ENCODE measurements around the gene ITCH. TPM values are rescaled to one million over a fixed set of nuclear protein-coding genes. Genes with fewer than 3 reads are reported as not detected.
"Not testable (repeated sequence)": the region's sequence is repeated elsewhere in the genome, so short reads cannot be mapped to it uniquely, and the experiment has no call there.

The ITCH gene
- total RNA-seq, 1 experiment from 2014 or later, result 78.8 TPM

GRCh38 chr20:34479627-34480026 lies 116.6 kb downstream of the ITCH start:
- no peak overlapping the region for H3K27ac ChIP-seq (ENCODE audit: low read depth, low read length)
- no peak overlapping the region for H2AFZ ChIP-seq (ENCODE audit: low read depth, low read length, poor library complexity, severe bottlenecking)
- H3K9ac ChIP-seq (ENCODE audit: low read length), result no peak overlapping the region
- intact Hi-C loops (cut with micrococcal nuclease), result no loop called here
- DNase-seq (ENCODE audit: low read depth, low spot score), result no peak
- H4K20me1 ChIP-seq (ENCODE audit: insufficient read depth), result no peaks in the 10 kb centered on the region
- H3K9me3 ChIP-seq (ENCODE audit: control insufficient read depth in 1 of 2, insufficient read depth in 1 of 2, low read depth in 1 of 2, low read length in 2 of 2), result peaks cover 0 to 4% of the 10 kb centered on the region in 2 experiments; a peak in 1 of 4 replicates
- POLR2A ChIA-PET, result no interaction called here
- TF ChIP-seq JUND (IDR thresholded peaks at IDR 0.05), result no peak
- no peak for TF ChIP-seq ZFX (IDR thresholded peaks at IDR 0.05)
- TF ChIP-seq SIN3A (IDR thresholded peaks at IDR 0.05; ENCODE audit: low read depth), result no peak
- TF ChIP-seq ZBTB33 (IDR thresholded peaks at IDR 0.05; ENCODE audit: extremely low read depth, insufficient replicate concordance, low read length), result no peak
- TF ChIP-seq TCF7L2 (IDR thresholded peaks at IDR 0.05; ENCODE audit: borderline replicate concordance, extremely low read depth, insufficient read depth, insufficient read length), result no peak
- TF ChIP-seq POLR2AphosphoS5 (IDR thresholded peaks at IDR 0.05; ENCODE audit: low read depth, low read length), result no peak
- TF ChIP-seq EZH2phosphoT487 (IDR thresholded peaks at IDR 0.05; ENCODE audit: borderline replicate concordance), result no peak
- TF ChIP-seq CBX3 (IDR thresholded peaks at IDR 0.05; ENCODE audit: low read depth), result no peak
- no peak for TF ChIP-seq YY1 (IDR thresholded peaks at IDR 0.05; ENCODE audit: extremely low read depth, insufficient replicate concordance, low read depth, low read length)
- TF ChIP-seq POLR2A (IDR thresholded peaks at IDR 0.05; ENCODE audit: borderline replicate concordance, extremely low read depth, insufficient read depth, insufficient read length), result no peak
- TF ChIP-seq REST (IDR thresholded peaks at IDR 0.05; ENCODE audit: low read depth), result no peak
- no peak for TF ChIP-seq EGR1 (IDR thresholded peaks at IDR 0.05; ENCODE audit: low read depth)
- no peaks in the 10 kb centered on the region for H3K9me2 ChIP-seq (ENCODE audit: insufficient read depth)
- peaks cover 36 to 67% of the 10 kb centered on the region in 2 experiments for H3K36me3 ChIP-seq (ENCODE audit: control insufficient read depth in 1 of 2, insufficient read depth in 2 of 2, low read length in 2 of 2)
- CTCF ChIA-PET, result no interaction called here
- no peak overlapping the region for H3K4me2 ChIP-seq (ENCODE audit: low read length)
- no TSS peak for BruUV-seq (replicated peaks)
- no peaks in the 10 kb centered on the region for H3K27me3 ChIP-seq (ENCODE audit: insufficient read depth, low read length)
- no peaks in the 10 kb centered on the region for H3K4me1 ChIP-seq (ENCODE audit: control insufficient read depth in 1 of 2, insufficient read depth in 2 of 2, low read length in 2 of 2)
- no peak for ATAC-seq
- RAD21 ChIA-PET (ENCODE audit: low non-redundant PET in 1 of 2, low total read pairs in 2 of 2, uncharacterized antibody in 2 of 2, unreplicated experiment in 2 of 2), result no interaction called here
- peaks cover 12% of the 10 kb centered on the region; the same call in 1 of the 2 replicates for H3K79me2 ChIP-seq (ENCODE audit: insufficient read depth, low read length)
- no peak overlapping the region for H3K4me3 ChIP-seq (replicated peaks in 1 of 2; ENCODE audit: low read depth in 1 of 2, low read length in 2 of 2)

- H3K4me2 ChIP-seq (ENCODE audit: low read length); H3K9ac ChIP-seq (ENCODE audit: low read length); H3K27ac ChIP-seq (ENCODE audit: low read depth, low read length); CTCF ChIA-PET; ATAC-seq; H3K4me3 ChIP-seq (replicated peaks in 1 of 2; ENCODE audit: low read depth in 1 of 2, low read length in 2 of 2); intact Hi-C loops (cut with micrococcal nuclease); H3K4me1 ChIP-seq (ENCODE audit: control insufficient read depth in 1 of 2, insufficient read depth in 2 of 2, low read length in 2 of 2); H3K9me3 ChIP-seq (ENCODE audit: control insufficient read depth in 1 of 2, insufficient read depth in 1 of 2, low read depth in 1 of 2, low read length in 2 of 2); H3K9me2 ChIP-seq (ENCODE audit: insufficient read depth); DNase-seq (ENCODE audit: low read depth, low spot score); H2AFZ ChIP-seq (ENCODE audit: low read depth, low read length, poor library complexity, severe bottlenecking); H4K20me1 ChIP-seq (ENCODE audit: insufficient read depth); RAD21 ChIA-PET (ENCODE audit: low non-redundant PET in 1 of 2, low total read pairs in 2 of 2, uncharacterized antibody in 2 of 2, unreplicated experiment in 2 of 2); H3K27me3 ChIP-seq (ENCODE audit: insufficient read depth, low read length); POLR2A ChIA-PET; BruUV-seq (replicated peaks): not testable (repeated sequence)
- peaks cover 35 to 67% of the 10 kb centered on the region in 2 experiments for H3K36me3 ChIP-seq (ENCODE audit: control insufficient read depth in 1 of 2, insufficient read depth in 2 of 2, low read length in 2 of 2)
- peaks cover 14% of the 10 kb centered on the region; the same call in 1 of the 2 replicates for H3K79me2 ChIP-seq (ENCODE audit: insufficient read depth, low read length)
Measured at GRCh38 chr20:34482154-34482553, 119.1 kb downstream of the ITCH start.
